Prostate gland (tissue), 2 donors: Measurements from ENCODE around the gene EIF1B. TPM values are rescaled to one million over a fixed set of nuclear protein-coding genes. Genes with fewer than 3 reads are reported as not detected.

Experiments
- DNase-seq: peaks from one replicate; pipeline ENCODE4 v3.0.0-alpha.2; 2019; ENCODE audit warnings: low spot score
- H3K27ac ChIP-seq, 2 donors: fragments of 200-600 bp; sonication (generic); 2 replicates each; pipeline ENCODE4 v1.5.1; 2017 to 2019
- H3K27me3 ChIP-seq: fragments of 200-600 bp; sonication (generic); replicated peaks from 2 replicates; pipeline ENCODE4 v1.5.1; 2019; ENCODE audit not compliant: insufficient read depth
- H3K36me3 ChIP-seq, 2 donors: fragments of 200-600 bp; sonication (generic); 1 replicate in 1 of 2; 2 replicates in 1 of 2; pipeline versions ENCODE4 v1.5.1 to v1.8.1; 2017 to 2019
- H3K4me1 ChIP-seq: fragments of 200-600 bp; sonication (generic); replicated peaks from 2 replicates; pipeline ENCODE4 v1.5.1; 2019
- H3K4me3 ChIP-seq, 2 donors: fragments of 200-600 bp; sonication (generic); 2 replicates each; pipeline ENCODE4 v1.5.1; 2017 to 2019
- H3K9me3 ChIP-seq: fragments of 200-600 bp; sonication (generic); 2 replicates; pipeline ENCODE4 v1.5.1; 2017
- POLR2A ChIP-seq: fragments of 450-650 bp; IDR thresholded peaks from one replicate; pipeline ENCODE4 v1.6.1; 2016; ENCODE audit warnings: antibody characterized with exemption, mild to moderate bottlenecking
- POLR2AphosphoS5 ChIP-seq: sonication (generic); formaldehyde crosslinking; IDR thresholded peaks from one replicate; pipeline ENCODE4 v1.6.1; 2017; ENCODE audit warnings: antibody characterized with exemption
- WGBS: methylation state at CpG from one replicate; pipeline ENCODE4 v1.1.5; 2018; 5-methylcytosine and 5-hydroxymethylcytosine counted together
- intact Hi-C: fragments of 100-400 bp; cut with DNase I; formaldehyde crosslinking; loops from one replicate; pipeline ENCODE4 v1.14.2; 2022
- total RNA-seq, 2 donors: library from RNA; depleted of rRNA; stranded (reverse); fragments of >200 nt; gene quantifications; one replicate each; pipeline ENCODE4 v1.1.0, GENCODE V29; 2016
- TF ChIP-seq, protein P1 (sequence below), 4 experiments: fragments of 200-600 bp in 2 of 4; fragments of 450-650 bp in 2 of 4; sonication (generic) in 2 of 4; IDR thresholded peaks; 1 replicate in 3 of 4; 2 replicates in 1 of 4; pipeline ENCODE4 v1.5.1; 2016 to 2019; ENCODE audit warnings: antibody characterized with exemption in 4 of 4, mild to moderate bottlenecking in 2 of 4, moderate library complexity in 2 of 4

EIF1B gene
- total RNA-seq, 2 donors from 2014 or later = 26.5 to 29.4 TPM

DNA sequence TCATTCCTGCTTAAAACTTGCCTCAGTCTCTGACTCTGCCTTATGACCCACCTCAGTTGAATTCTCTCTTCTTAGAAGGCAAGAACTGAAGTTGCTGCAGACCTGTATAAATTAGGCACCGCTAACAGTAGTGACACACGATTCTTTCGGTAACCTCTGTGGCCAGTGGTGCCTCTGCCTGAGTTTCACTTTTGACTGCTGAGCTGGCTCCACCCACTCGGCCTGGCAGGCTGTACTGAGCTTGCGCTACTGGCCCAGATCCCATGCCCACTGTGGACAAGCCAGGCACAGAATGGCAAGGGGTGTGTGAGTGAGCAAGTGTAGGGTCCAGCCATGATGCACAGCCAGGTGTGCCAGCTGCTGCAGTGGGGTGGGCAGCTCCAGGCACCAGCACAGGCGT lies 19.1 kb upstream of the EIF1B start:
- intact Hi-C loops = no loop called here
- H3K4me3 ChIP-seq = no peak overlapping the region
- H3K27ac ChIP-seq = no peak overlapping the region
- H3K36me3 ChIP-seq = no peaks in the 10 kb centered on the region
- H3K27me3 ChIP-seq = no peaks in the 10 kb centered on the region
- DNase-seq = no peak
- H3K4me1 ChIP-seq = no peaks in the 10 kb centered on the region
- WGBS = 93% methylated on average over 6 of the region's 6 CpGs
- TF ChIP-seq POLR2AphosphoS5 (no peak), POLR2A (no peak)
- TF ChIP-seq, protein P1, sequence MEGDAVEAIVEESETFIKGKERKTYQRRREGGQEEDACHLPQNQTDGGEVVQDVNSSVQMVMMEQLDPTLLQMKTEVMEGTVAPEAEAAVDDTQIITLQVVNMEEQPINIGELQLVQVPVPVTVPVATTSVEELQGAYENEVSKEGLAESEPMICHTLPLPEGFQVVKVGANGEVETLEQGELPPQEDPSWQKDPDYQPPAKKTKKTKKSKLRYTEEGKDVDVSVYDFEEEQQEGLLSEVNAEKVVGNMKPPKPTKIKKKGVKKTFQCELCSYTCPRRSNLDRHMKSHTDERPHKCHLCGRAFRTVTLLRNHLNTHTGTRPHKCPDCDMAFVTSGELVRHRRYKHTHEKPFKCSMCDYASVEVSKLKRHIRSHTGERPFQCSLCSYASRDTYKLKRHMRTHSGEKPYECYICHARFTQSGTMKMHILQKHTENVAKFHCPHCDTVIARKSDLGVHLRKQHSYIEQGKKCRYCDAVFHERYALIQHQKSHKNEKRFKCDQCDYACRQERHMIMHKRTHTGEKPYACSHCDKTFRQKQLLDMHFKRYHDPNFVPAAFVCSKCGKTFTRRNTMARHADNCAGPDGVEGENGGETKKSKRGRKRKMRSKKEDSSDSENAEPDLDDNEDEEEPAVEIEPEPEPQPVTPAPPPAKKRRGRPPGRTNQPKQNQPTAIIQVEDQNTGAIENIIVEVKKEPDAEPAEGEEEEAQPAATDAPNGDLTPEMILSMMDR (IDR thresholded peaks at IDR 0.05) = no peak
- no peaks in the 10 kb centered on the region for H3K9me3 ChIP-seq

- intact Hi-C loops = no loop called here
- no peak overlapping the region for H3K4me3 ChIP-seq
Measured at GRCh38 chr3:40291471-40291870, 18.0 kb upstream of the EIF1B start.

GRCh38 chr3:40292637-40293349 lies 16.7 kb upstream of the EIF1B start:
- no peak overlapping the region for H3K4me3 ChIP-seq
- WGBS = 81% methylated on average over 4 of the region's 4 CpGs

More at GRCh38 chr3:40291471-40291870, 18.0 kb upstream of the EIF1B start:
- DNase-seq = no peak
- Histone ChIP-seq H3K27me3 (no peaks in the 10 kb centered on the region), H3K4me1 (no peaks in the 10 kb centered on the region), H3K36me3 (no peaks in the 10 kb centered on the region), H3K27ac (no peak overlapping the region), H3K9me3 (no peaks in the 10 kb centered on the region)
- no peak for TF ChIP-seq POLR2A
- WGBS = 92% methylated on average over 4 of the region's 4 CpGs

GRCh38 chr3:40294434-40294833 lies 15.1 kb upstream of the EIF1B start:
- 97% methylated on average over 1 of the region's 1 CpG for whole genome bisulfite sequencing
- Histone ChIP-seq H3K9me3 (no peaks in the 10 kb centered on the region), H3K27me3 (no peaks in the 10 kb centered on the region), H3K4me1 (no peaks in the 10 kb centered on the region), H3K4me3 (no peak overlapping the region), H3K36me3 (no peaks in the 10 kb centered on the region), H3K27ac (no peak overlapping the region)
- no peak for DNase-seq
- no peak for TF ChIP-seq POLR2A
- TF ChIP-seq POLR2AphosphoS5 = no peak
- TF ChIP-seq, protein P1 (IDR thresholded peaks at IDR 0.05) = no peak
- intact Hi-C loops = no loop called here

More at GRCh38 chr3:40292637-40293349, 16.7 kb upstream of the EIF1B start:
- no peaks in the 10 kb centered on the region for H3K27me3 ChIP-seq
- H3K4me1 ChIP-seq = no peaks in the 10 kb centered on the region
- DNase-seq = no peak
- H3K9me3 ChIP-seq = no peaks in the 10 kb centered on the region
- H3K27ac ChIP-seq = no peak overlapping the region
- H3K36me3 ChIP-seq = no peaks in the 10 kb centered on the region
- intact Hi-C loops = no loop called here
- TF ChIP-seq POLR2A = no peak
- no peak for TF ChIP-seq POLR2AphosphoS5
- TF ChIP-seq, protein P1 (IDR thresholded peaks at IDR 0.05) = no peak

GRCh38 chr3:40298075-40298474 lies 11.4 kb upstream of the EIF1B start:
- TF ChIP-seq POLR2A = no peak
- TF ChIP-seq POLR2AphosphoS5 = no peak
- TF ChIP-seq, protein P1 (IDR thresholded peaks at IDR 0.05) = no peak
- H3K4me3 ChIP-seq = no peak overlapping the region
- H3K36me3 ChIP-seq = no peaks in the 10 kb centered on the region
- H3K9me3 ChIP-seq = no peaks in the 10 kb centered on the region
- intact Hi-C loops = no loop called here
- DNase-seq = no peak
- no peaks in the 10 kb centered on the region for H3K27me3 ChIP-seq
- H3K4me1 ChIP-seq = no peaks in the 10 kb centered on the region
- WGBS = 98% methylated on average over 2 of the region's 2 CpGs
- no peak overlapping the region for H3K27ac ChIP-seq
